Mucosa of descending colon (tissue), 3 donors: Measurements from ENCODE around the gene STARD3. TPM values are rescaled to one million over a fixed set of nuclear protein-coding genes. Genes with fewer than 3 reads are reported as not detected.

Experiments
- ATAC-seq: fragments of 200-7000 bp; cut with Tn5 transposase; one replicate; pipeline ENCODE4 v1.9.1; 2020; ENCODE audit warnings: mild to moderate bottlenecking, moderate library complexity
- DNase-seq, 3 donors: peaks; one replicate each; pipeline ENCODE4 v3.0.0-alpha.2; 2020
- H3K36me3 ChIP-seq: fragments of 200-600 bp; one replicate; pipeline ENCODE4 v1.8.0; 2021; ENCODE audit warnings: low read depth, mild to moderate bottlenecking
- H3K4me1 ChIP-seq: fragments of 200-600 bp; one replicate; pipeline ENCODE4 v1.8.0; 2021; ENCODE audit warnings: low read depth, mild to moderate bottlenecking
- H3K4me3 ChIP-seq: fragments of 200-600 bp; one replicate; pipeline ENCODE4 v1.8.0; 2021; ENCODE audit warnings: mild to moderate bottlenecking
- H3K9me3 ChIP-seq: fragments of 200-600 bp; one replicate; pipeline ENCODE4 v1.8.0; 2021; ENCODE audit warnings: mild to moderate bottlenecking
- CTCF ChIP-seq: fragments of 200-600 bp; IDR thresholded peaks from one replicate; pipeline ENCODE4 v1.8.0; 2022; ENCODE audit warnings: antibody characterized with exemption, mild to moderate bottlenecking
- intact Hi-C, 2 donors: fragments of 100-400 bp; cut with DNase I in 1 of 2; cut with micrococcal nuclease in 1 of 2; formaldehyde crosslinking; loops; one replicate each; pipeline versions ENCODE4 v1.11.0 to v1.11.1; 2022; cut with DNase I, micrococcal nuclease
- total RNA-seq, 3 donors: library from RNA; stranded (reverse); fragmentation: NEBNext Ultra II Directional in 2 of 3; extraction: Animal tissue kit (Norgen Biotek cat#: 25700) in 2 of 3; gene quantifications; one replicate each; pipeline versions ENCODE4 v1.2.1 to v1.2.4, GENCODE V29; 2021 to 2023
- donor health status: DM: no; HTN: no; CAD: no; lungs with moderate emphysema.
- donor health status: DM: no; HTN: no; CAD: no.
- donor health status: DM: no; HTN: yes; CAD: no.

STARD3 gene
- total RNA-seq, 3 donors from 2014 or later = 36.1 to 58.8 (median 57.6) TPM

- no peaks in the 10 kb centered on the region for H3K36me3 ChIP-seq
- intact Hi-C loops = no loop called here
- H3K4me3 ChIP-seq = no peak overlapping the region
- ATAC-seq = no peak
- no peaks in the 10 kb centered on the region for H3K9me3 ChIP-seq
- DNase-seq = no peak
- H3K4me1 ChIP-seq = peaks cover 29% of the 10 kb centered on the region
- TF ChIP-seq CTCF = no peak
Measured at GRCh38 chr17:39602533-39603303, 34.2 kb upstream of the STARD3 start.

GRCh38 chr17:39603304-39604016 lies 33.5 kb upstream of the STARD3 start:
- Histone ChIP-seq H3K4me3 (no peak overlapping the region), H3K36me3 (no peaks in the 10 kb centered on the region), H3K4me1 (peaks cover 29% of the 10 kb centered on the region), H3K9me3 (no peaks in the 10 kb centered on the region)
- ATAC-seq (no peak), DNase-seq (no peak)
- no peak for TF ChIP-seq CTCF
- intact Hi-C loops = no loop called here

- Histone ChIP-seq H3K4me1 (peaks cover 22% of the 10 kb centered on the region), H3K9me3 (no peaks in the 10 kb centered on the region), H3K4me3 (no peak overlapping the region), H3K36me3 (no peaks in the 10 kb centered on the region)
- DNase-seq (no peak), ATAC-seq (no peak)
- no peak for TF ChIP-seq CTCF
- intact Hi-C loops = no loop called here
Measured at GRCh38 chr17:39604911-39605491, 31.9 kb upstream of the STARD3 start.

GRCh38 chr17:39605492-39606433 lies 31.2 kb upstream of the STARD3 start:
- peak in 1 of 3 donors; percentile 33 for DNase-seq
- Histone ChIP-seq H3K9me3 (no peaks in the 10 kb centered on the region), H3K4me3 (no peak overlapping the region), H3K4me1 (peaks cover 22% of the 10 kb centered on the region), H3K36me3 (no peaks in the 10 kb centered on the region)
- intact Hi-C loops = no loop called here
- ATAC-seq = peak; percentile 72
- TF ChIP-seq CTCF = no peak

- DNase-seq (peak in 1 of 3 donors; percentile 41), ATAC-seq (peak; percentile 32)
- H3K9me3 ChIP-seq = no peaks in the 10 kb centered on the region
- peaks cover 22% of the 10 kb centered on the region for H3K4me1 ChIP-seq
- no peak for TF ChIP-seq CTCF
- H3K36me3 ChIP-seq = no peaks in the 10 kb centered on the region
- intact Hi-C loops = no loop called here
- no peak overlapping the region for H3K4me3 ChIP-seq
Measured at GRCh38 chr17:39606434-39607056, 30.4 kb upstream of the STARD3 start.
